ENCODE results near the gene PPARD. TPM values are rescaled to one million over a fixed set of nuclear protein-coding genes. Genes with fewer than 3 reads are reported as not detected.

The PPARD gene
- total RNA-seq, 2 experiments from 2014 or later, result 23.1 to 23.4 TPM

DNA sequence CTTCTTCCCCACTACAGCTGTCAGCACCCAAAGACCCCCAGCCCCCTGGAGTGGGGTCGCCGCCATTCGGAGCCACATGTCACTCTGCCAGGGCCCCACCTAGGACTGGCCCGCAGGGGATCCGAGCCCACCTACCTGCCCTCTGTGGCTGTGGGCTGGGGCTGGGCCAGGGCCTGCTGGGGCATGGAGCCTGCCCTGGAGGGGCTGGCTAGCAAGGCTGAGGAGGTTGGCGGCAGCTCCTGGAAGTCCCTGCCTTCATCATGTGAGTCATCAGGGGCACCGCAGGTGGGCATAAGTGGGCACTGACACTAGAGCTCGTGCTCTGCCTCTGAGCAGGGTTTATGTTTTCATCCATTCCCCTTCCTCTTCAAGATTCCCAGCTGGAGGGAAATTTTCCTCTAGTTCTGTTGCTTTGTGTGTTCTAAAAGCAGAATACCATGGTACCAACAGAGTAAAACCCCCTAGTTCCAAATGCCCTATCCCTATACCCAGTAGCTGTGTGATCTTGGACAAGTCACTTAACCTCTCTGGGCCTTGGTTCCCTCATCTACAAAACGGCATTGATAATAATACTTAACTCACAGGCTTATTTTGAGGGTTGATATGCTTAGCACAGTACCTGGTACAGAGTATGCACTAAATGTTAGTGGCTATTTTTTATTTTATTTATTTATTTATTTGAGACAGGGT is 101.1 kb downstream of the PPARD start:
- DNase-seq, result no peak
- Mint-ChIP-seq H3K4me3 (no peak overlapping the region), H3K36me3 (ENCODE audit: low read depth) (no peaks in the 10 kb centered on the region), H3K9me3 (no peaks in the 10 kb centered on the region), H3K4me1 (peaks cover 11% of the 10 kb centered on the region), H3K27ac (no peak overlapping the region), H3K27me3 (no peaks in the 10 kb centered on the region)
- POLR2A ChIA-PET, result interaction anchor here (1.3 kb wide), 1 partner anchor 145 kb away, joined by 3 read pairs; no protein-coding TSS in a partner anchor
- CTCF ChIA-PET, result interaction anchor here (0.9 to 3.0 kb wide), 2 partner anchors 24 to 149 kb away, joined by 3 to 9 read pairs; partner anchors contain the start of gene RPL10A

DNA sequence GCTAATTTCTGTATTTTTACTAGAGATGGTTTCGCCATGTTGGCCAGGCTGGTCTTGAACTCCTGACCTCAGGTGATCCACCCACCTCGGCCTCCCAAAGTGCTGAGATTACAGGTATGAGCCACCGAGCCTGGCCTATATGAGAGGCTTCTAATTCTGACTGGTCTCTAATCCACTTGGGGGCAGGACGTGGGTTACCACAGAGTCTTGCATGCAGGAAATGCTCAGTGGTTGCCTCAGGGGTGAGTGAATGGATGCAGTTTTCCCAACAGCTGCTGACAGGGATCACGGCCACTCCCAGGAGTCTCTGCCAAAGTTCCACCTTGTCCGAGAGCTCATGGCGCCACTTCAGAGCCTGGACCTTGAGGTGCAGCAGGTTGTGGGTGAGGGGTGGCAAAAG is 103.3 kb downstream of the PPARD start:
- Mint-ChIP-seq H3K36me3 (ENCODE audit: low read depth) (no peaks in the 10 kb centered on the region), H3K9me3 (no peaks in the 10 kb centered on the region), H3K27ac (no peak overlapping the region), H3K4me3 (no peak overlapping the region), H3K27me3 (no peaks in the 10 kb centered on the region), H3K4me1 (peaks cover 17% of the 10 kb centered on the region)
- DNase-seq, result peak; percentile 66
- ChIA-PET CTCF (interaction anchor here (1.0 to 8.8 kb wide), 6 partner anchors 22 to 187 kb away, joined by 3 to 168 read pairs (median 6); partner anchors contain the start of genes DEF6, PPARD, RPL10A and ZNF76), POLR2A (interaction anchor here (1.2 to 1.3 kb wide), 2 partner anchors 148 to 153 kb away, joined by 3 to 5 read pairs; partner anchors contain the start of gene DEF6)

- H3K4me3 Mint-ChIP-seq, result no peak overlapping the region
- H3K27ac Mint-ChIP-seq, result no peak overlapping the region
- DNase-seq, result no peak
- H3K36me3 Mint-ChIP-seq (ENCODE audit: low read depth), result no peaks in the 10 kb centered on the region
- POLR2A ChIA-PET, result interaction anchor here (1.3 to 1.6 kb wide), 3 partner anchors 23 to 151 kb away, joined by 6 to 8 read pairs (median 8); partner anchors contain the start of genes DEF6 and PPARD
- H3K4me1 Mint-ChIP-seq, result peaks cover 33% of the 10 kb centered on the region
- H3K27me3 Mint-ChIP-seq, result peaks cover 5% of the 10 kb centered on the region
- CTCF ChIA-PET, result interaction anchor here (0.7 to 8.8 kb wide), 10 partner anchors 17 to 1742 kb away, joined by 3 to 168 read pairs (median 19); partner anchors contain the start of genes ARMC12, DEF6, PPARD and RPL10A
- no peaks in the 10 kb centered on the region for H3K9me3 Mint-ChIP-seq
Observed at GRCh38 chr6:35448191-35448590, 105.8 kb downstream of the PPARD start.

DNA sequence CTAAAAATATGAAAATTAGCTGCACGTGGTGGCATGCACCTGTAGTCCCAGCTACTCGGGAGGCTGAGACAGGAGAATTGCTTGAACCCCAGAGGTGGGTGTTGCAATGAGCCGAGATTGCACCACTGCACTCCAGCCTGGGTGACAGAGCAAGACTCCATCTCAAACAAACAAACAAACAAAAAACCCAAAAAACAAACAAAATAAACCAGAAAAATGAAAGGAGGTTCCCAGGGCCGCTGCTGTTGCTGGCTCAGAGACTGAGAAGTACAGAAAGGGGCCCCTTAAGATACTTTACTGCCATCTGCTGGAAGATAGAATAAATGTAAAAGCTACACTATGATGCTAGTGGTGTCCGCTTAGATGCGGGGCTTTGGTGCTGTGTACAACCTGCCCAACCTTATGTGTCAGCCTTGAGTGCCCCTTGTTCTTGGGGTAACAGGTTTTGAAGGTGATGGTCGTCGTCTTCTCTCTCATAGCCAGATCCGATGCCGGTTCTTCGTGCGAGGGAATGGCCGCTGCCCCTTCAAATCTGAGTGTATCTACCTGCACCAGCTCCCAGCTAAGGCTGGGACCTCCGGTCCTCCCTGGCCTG is 107.0 kb downstream of the PPARD start:
- DNase-seq, result peak; percentile 45
- H3K4me1 Mint-ChIP-seq, result peaks cover 44% of the 10 kb centered on the region
- H3K27ac Mint-ChIP-seq, result no peak overlapping the region
- H3K36me3 Mint-ChIP-seq (ENCODE audit: low read depth), result no peaks in the 10 kb centered on the region
- POLR2A ChIA-PET, result interaction anchor here (0.9 to 6.9 kb wide), 10 partner anchors 19 to 162 kb away, joined by 4 to 44 read pairs (median 4); partner anchors contain the start of genes DEF6, PPARD and RPL10A
- H3K4me3 Mint-ChIP-seq, result no peak overlapping the region
- peaks cover 5% of the 10 kb centered on the region for H3K27me3 Mint-ChIP-seq
- CTCF ChIA-PET, result interaction anchor here (0.9 to 8.8 kb wide), 32 partner anchors 8 to 209 kb away, joined by 3 to 168 read pairs (median 5); partner anchors contain the start of genes DEF6, PPARD, RPL10A and ZNF76
- no peaks in the 10 kb centered on the region for H3K9me3 Mint-ChIP-seq

GRCh38 chr6:35451354-35452182 is 109.2 kb downstream of the PPARD start:
- peaks cover 12% of the 10 kb centered on the region for H3K36me3 Mint-ChIP-seq (ENCODE audit: low read depth)
- no peaks in the 10 kb centered on the region for H3K9me3 Mint-ChIP-seq
- H3K27me3 Mint-ChIP-seq, result peaks cover 5% of the 10 kb centered on the region
- ChIA-PET CTCF (interaction anchor here (0.7 to 8.8 kb wide), 16 partner anchors 14 to 286 kb away, joined by 3 to 168 read pairs (median 5); partner anchors contain the start of genes DEF6, PPARD and RPL10A), POLR2A (interaction anchor here (0.8 to 6.9 kb wide), 15 partner anchors 14 to 193 kb away, joined by 3 to 44 read pairs (median 4); partner anchors contain the start of genes DEF6, PPARD and RPL10A)
- no peak overlapping the region for H3K27ac Mint-ChIP-seq
- no peak for DNase-seq
- H3K4me3 Mint-ChIP-seq, result peak overlapping the region; percentile 80
- H3K4me1 Mint-ChIP-seq, result peaks cover 38% of the 10 kb centered on the region

DNA sequence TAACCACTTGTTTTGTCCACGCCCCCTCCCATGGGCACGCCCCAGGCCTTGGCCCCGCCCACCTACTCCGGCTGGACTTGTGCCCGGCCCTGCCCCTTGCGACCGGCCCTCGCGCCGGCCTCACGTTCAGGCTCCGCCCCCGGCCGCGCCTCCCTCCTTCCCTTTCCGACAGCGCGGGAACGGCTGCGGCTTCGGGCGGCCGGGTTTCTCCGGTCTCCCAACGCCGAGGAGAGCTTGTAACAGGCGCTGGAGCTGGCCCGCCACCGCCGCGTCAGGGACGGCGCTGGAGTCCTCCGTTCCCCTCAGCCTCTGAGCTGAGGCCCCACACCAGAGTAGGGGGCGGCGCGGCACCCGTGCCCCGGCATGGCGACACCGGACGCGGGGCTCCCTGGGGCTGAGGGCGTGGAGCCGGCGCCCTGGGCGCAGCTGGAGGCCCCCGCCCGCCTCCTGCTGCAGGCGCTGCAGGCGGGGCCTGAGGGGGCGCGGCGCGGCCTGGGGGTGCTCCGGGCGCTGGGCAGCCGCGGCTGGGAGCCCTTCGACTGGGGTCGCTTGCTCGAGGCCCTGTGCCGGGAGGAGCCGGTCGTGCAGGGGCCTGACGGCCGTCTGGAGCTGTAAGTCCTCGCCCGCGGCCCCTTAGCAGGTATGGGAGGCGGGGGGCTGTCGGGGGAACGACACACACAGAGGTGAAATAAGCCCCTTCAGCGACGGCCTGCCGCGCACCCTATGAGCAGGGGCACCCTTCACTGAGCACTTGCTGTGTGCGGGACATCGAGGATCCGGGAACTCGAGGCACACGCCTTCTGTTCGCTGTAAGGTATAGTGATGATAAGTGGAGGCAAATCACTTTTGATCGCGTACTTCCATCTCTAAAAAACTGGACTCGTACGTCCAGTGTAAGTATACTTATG is 110.1 kb downstream of the PPARD start, which contains the start of gene FANCE:
Gene FANCE (plus strand): TSS at position 156 of the 908 bp plus-strand sequence. CDS start 208 bp downstream, at position 364.
- H3K9me3 Mint-ChIP-seq, result no peaks in the 10 kb centered on the region
- CTCF ChIA-PET, result interaction anchor here (0.9 to 8.8 kb wide), 14 partner anchors 13 to 157 kb away, joined by 3 to 168 read pairs (median 6); partner anchors contain the start of genes DEF6, PPARD and RPL10A

DNA sequence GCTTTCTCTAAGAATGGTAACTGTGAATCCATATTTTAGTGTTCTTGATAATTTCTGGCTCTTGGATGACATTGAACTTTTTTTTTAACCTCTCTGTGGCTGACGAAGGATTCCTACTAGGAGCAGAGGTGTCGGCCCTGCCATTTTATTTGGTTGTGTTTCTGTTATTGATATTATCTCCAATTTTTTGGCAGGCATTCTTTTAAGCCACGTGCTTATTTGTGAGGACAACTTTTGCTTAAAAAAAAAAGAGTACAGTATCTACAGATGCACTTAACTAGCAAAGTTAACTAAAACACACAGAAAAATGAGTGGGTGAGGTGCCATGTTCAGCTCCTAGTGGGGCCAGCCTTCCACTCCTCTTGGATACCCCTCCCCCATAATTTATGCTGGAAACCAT is 110.9 kb downstream of the PPARD start:
- peaks cover 38% of the 10 kb centered on the region for H3K4me1 Mint-ChIP-seq

More for the DNA sequence above, 110.1 kb downstream of the PPARD start, which contains the start of gene FANCE:
- Mint-ChIP-seq H3K36me3 (ENCODE audit: low read depth) (peaks cover 12% of the 10 kb centered on the region), H3K4me3 (peak within 1 kb of the TSS; percentile 82), H3K4me1 (peaks cover 38% of the 10 kb centered on the region), H3K27ac (peak within 1 kb of the TSS; percentile 42), H3K27me3 (peaks cover 5% of the 10 kb centered on the region)
- POLR2A ChIA-PET, result interaction anchor here (0.7 to 6.9 kb wide), 12 partner anchors 13 to 194 kb away, joined by 3 to 44 read pairs (median 4); partner anchors contain the start of genes DEF6 and RPL10A
- peak; percentile 95 for DNase-seq

GRCh38 chr6:35454391-35455110 is 112.2 kb downstream of the PPARD start:
- no peak overlapping the region for H3K4me3 Mint-ChIP-seq
- DNase-seq, result no peak
- peaks cover 5% of the 10 kb centered on the region for H3K27me3 Mint-ChIP-seq
- no peak overlapping the region for H3K27ac Mint-ChIP-seq
- H3K36me3 Mint-ChIP-seq (ENCODE audit: low read depth), result peaks cover 25% of the 10 kb centered on the region
- no peaks in the 10 kb centered on the region for H3K9me3 Mint-ChIP-seq
- peaks cover 34% of the 10 kb centered on the region for H3K4me1 Mint-ChIP-seq
- ChIA-PET CTCF (interaction anchor here (1.0 kb wide), 1 partner anchor 161 kb away, joined by 3 read pairs; no protein-coding TSS in a partner anchor), POLR2A (interaction anchor here (6.9 kb wide), 1 partner anchor 14 kb away, joined by 44 read pairs; the partner anchor contains the start of gene RPL10A)

More for the DNA sequence above, 110.9 kb downstream of the PPARD start:
- Mint-ChIP-seq H3K27me3 (peaks cover 5% of the 10 kb centered on the region), H3K36me3 (ENCODE audit: low read depth) (peaks cover 19% of the 10 kb centered on the region), H3K9me3 (no peaks in the 10 kb centered on the region), H3K27ac (peak overlapping the region; percentile 42), H3K4me3 (peak overlapping the region; percentile 82)
- POLR2A ChIA-PET, result interaction anchor here (0.7 to 6.9 kb wide), 7 partner anchors 12 to 468 kb away, joined by 3 to 44 read pairs (median 5); partner anchors contain the start of genes RPL10A and SRPK1
- CTCF ChIA-PET, result interaction anchor here (1.4 to 8.8 kb wide), 5 partner anchors 12 to 158 kb away, joined by 4 to 168 read pairs (median 59); partner anchors contain the start of genes DEF6, PPARD and RPL10A
- no peak for DNase-seq

GRCh38 chr6:35457907-35458306 is 115.5 kb downstream of the PPARD start:
- Mint-ChIP-seq H3K27me3 (no peaks in the 10 kb centered on the region), H3K9me3 (no peaks in the 10 kb centered on the region), H3K4me3 (no peak overlapping the region), H3K36me3 (ENCODE audit: low read depth) (peaks cover 41% of the 10 kb centered on the region), H3K27ac (no peak overlapping the region), H3K4me1 (peaks cover 20% of the 10 kb centered on the region)
- ChIA-PET CTCF (interaction anchor here (0.9 to 1.2 kb wide), 2 partner anchors 8 to 11 kb away, joined by 3 read pairs; no protein-coding TSS in a partner anchor), POLR2A (interaction anchor here (4.0 kb wide), 1 partner anchor 10 kb away, joined by 18 read pairs; the partner anchor contains the start of gene RPL10A)
- DNase-seq, result no peak

GRCh38 chr6:35461270-35461669 is 118.9 kb downstream of the PPARD start:
- H3K9me3 Mint-ChIP-seq, result no peaks in the 10 kb centered on the region
- no peak overlapping the region for H3K4me3 Mint-ChIP-seq
- peaks cover 40% of the 10 kb centered on the region for H3K36me3 Mint-ChIP-seq (ENCODE audit: low read depth)
- H3K27ac Mint-ChIP-seq, result no peak overlapping the region
- no peaks in the 10 kb centered on the region for H3K4me1 Mint-ChIP-seq
- POLR2A ChIA-PET, result no interaction called here
- no peak for DNase-seq
- CTCF ChIA-PET, result no interaction called here
- H3K27me3 Mint-ChIP-seq, result no peaks in the 10 kb centered on the region
